DMS 273 treated with DMSO at 0.1 percent for 48 hours (cell line): ENCODE results near the gene GPC5.

Source experiments
- DNase-seq: peaks from one replicate; lab custom pipeline; 2025; lab: John Stamatoyannopoulos, UW

GPC5 gene

GRCh38 chr13:91592056-91593014 lies 193.9 kb downstream of the GPC5 start:
- no peak for DNase-seq

- no peak for DNase-seq
Measured at GRCh38 chr13:91593456-91593855, 195.0 kb downstream of the GPC5 start.

GRCh38 chr13:91594061-91594460 lies 195.6 kb downstream of the GPC5 start:
- DNase-seq, result no peak

DNA sequence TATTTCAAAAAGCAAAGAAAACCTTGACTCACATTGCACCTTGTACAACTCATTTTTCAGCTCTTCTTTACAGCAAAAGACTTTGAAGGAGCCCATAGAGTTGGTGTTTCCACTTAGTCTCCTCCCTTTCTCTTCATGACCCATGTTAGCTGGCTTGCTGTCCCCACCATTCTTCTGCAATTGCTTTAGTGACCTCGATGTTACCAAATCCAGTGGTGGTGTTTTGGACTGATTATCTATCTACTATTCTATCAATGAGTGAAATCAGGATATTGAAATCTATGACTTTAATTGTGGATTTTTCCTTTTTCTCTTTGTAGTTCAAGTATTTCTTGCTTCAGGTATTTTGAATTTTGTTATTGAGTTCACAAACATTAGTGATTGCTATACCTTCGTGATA lies 197.3 kb downstream of the GPC5 start:
- DNase-seq, result no peak

DNA sequence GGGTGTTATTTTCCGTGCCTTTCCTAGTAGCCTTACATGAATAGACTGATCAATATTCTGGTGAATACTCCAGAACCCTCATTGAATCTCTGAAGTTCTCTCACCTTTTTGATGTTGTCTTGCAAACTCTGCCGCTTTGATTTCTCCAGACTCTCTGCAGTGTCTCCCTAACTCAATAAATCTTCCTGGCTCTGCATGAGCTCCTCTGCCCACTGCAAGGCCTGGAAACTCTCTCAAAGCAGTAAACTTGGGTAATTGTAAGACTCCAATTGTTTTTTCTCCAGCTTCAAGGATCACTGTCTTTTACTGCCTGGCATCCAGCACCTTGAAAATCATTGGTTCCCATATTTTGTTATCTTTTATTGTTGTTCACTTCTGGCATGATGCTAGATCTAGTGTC lies 198.4 kb downstream of the GPC5 start:
- DNase-seq, result no peak

GRCh38 chr13:91598655-91599054 lies 200.2 kb downstream of the GPC5 start:
- DNase-seq, result no peak

DNA sequence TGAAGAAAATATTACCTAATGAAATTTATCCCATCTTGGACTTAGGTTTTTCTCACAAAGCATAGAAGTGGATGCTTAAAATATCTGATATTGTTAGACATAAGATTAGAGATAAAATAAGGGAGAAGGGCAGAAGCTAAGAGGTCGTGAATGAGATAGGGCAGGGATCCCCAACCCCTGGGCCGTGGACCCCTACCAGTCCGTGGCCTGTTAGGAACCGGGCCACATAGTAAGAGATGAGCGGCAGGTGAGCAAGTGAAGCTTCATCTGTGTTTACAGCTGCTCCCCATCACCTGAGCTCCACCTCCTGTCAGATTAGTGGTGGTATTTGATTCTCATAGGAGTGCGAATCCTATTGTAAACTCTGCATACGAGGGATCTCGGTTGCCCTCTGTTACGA lies 202.9 kb downstream of the GPC5 start:
- DNase-seq, result no peak

DNA sequence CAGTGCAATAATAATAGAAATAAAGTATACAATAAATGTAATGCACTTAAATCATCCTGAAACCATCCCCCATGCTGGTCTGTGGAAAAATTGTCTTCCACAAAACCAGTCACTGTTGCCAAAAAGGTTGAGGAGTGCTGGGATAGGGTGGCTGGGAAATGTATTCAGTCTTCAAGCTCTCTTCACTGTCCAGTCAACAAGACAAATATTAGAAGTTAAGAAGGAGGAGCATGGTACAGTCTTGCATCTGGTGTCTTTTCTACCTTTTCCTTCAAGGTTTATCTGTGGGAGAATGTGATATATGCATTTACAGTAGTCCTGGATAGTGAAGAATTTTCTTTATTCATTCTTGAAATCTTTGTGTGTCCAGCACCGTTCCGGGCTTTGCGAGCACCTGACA lies 203.4 kb downstream of the GPC5 start:
- no peak for DNase-seq

DNA sequence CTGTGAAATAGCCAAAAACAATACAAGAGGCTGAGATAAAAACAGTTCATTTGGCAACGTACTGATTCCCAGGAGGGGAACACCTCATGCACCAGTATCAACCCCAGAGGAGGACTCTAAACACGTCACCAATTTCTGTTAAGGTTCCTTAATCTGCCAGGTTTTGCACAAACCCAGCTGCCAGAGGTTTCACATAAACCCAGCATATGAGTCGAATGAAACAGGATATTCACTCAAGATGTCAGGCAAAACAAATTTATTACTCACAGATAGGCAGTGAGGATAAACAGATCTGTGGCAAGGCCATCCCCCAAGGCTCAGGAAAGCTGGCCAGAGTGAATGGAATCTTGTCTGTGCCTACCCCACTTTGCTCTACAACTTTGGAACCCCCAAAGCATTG lies 210.9 kb downstream of the GPC5 start:
- no peak for DNase-seq

DNA sequence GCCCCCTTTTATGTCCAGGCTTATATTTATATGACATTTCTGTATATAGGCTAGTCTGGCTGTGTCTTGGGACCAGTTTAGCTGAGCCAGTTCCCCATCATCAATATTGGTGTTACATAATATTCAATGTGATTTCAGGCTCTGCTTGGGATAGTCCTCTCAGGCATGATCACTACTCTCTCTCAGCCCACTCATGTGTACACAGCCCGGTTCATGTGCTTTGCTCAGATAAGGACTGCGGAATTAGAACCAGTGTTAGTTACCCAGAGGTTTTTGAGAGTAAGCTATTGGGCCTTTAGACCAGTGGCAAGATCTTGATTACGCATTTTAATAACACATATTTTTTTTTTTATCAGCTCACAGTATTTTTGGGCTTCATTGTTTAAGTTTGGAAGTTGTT lies 219.9 kb downstream of the GPC5 start:
- no peak for DNase-seq

GRCh38 chr13:91620670-91621141 lies 222.3 kb downstream of the GPC5 start:
- DNase-seq, result no peak

- no peak for DNase-seq
Measured at GRCh38 chr13:91621161-91621560, 222.7 kb downstream of the GPC5 start.

GRCh38 chr13:91621963-91622362 lies 223.5 kb downstream of the GPC5 start:
- DNase-seq, result no peak

GRCh38 chr13:91622778-91623550 lies 224.5 kb downstream of the GPC5 start:
- no peak for DNase-seq

GRCh38 chr13:91627952-91628739 lies 229.7 kb downstream of the GPC5 start:
- no peak for DNase-seq

DNA sequence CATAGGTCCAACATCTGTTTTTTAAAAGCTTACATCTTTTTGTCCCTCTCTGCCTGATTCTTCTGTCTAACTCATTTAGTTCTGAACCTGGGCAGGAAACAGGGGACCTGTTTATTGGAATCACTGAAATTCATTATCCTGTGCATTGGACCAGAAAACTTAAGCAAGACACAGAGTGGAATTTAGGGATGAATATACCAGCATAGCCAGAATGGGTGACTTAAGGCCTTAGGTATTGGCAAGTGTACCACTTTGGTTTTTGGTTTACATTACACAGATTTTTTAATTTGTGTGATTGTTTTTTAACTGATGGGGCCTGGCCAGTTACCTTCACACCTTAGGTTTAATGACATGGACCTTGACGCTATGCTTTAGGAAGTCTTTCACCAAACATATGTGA lies 232.5 kb downstream of the GPC5 start:
- no peak for DNase-seq

GRCh38 chr13:91632086-91632485 lies 233.7 kb downstream of the GPC5 start:
- no peak for DNase-seq

- DNase-seq, result no peak
Measured at GRCh38 chr13:91639330-91639729, 240.9 kb downstream of the GPC5 start.

GRCh38 chr13:91643394-91643793 lies 245.0 kb downstream of the GPC5 start:
- DNase-seq, result no peak

DNA sequence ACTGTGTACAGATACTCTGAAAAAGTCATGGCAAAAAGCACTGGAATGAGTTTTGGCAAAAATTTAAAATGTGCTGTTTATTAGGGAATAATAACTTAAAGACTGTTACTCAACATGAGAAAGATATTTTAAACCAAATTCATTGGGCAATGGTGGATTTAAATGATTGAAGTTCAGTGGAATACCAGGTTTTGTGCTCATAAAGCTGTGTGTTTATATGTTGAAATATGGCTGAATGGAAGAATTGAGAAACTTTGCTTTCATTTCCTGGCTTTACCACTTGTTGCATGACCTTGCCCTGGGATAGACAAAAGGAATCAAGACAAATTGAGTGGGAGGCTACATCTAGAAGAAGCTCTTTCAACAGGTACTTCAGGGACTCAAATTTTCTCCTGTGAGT lies 246.4 kb downstream of the GPC5 start:
- DNase-seq, result no peak

GRCh38 chr13:91647361-91647990 lies 249.1 kb downstream of the GPC5 start:
- no peak for DNase-seq

DNA sequence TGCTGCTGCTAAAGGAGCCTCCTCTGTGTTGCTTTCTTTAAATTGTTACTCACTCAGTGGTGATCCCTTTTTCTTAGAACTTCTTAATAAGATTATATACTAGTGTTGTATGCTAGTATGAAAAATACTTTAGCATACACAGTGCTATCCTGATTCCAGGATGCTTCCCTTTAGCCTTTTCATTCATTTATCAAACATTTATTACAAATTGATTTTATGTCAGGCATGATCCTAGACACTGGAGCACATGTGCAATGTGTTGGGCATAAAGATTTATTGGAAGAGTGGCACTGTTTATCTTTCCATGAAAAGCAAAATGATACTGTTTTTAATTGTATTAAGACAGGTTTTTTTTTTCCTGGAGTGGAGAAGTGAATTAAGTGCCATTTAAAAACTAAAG lies 249.6 kb downstream of the GPC5 start:
- DNase-seq, result no peak
